GM12878 (cell line): Measurements from ENCODE around the gene RP2. TPM values are rescaled to one million over a fixed set of nuclear protein-coding genes. Genes with fewer than 3 reads are reported as not detected.

Experiments used
- ASH2L ChIP-seq: fragments of 300-600, 200-600 bp; sonication (generic); IDR thresholded peaks from 2 replicates; pipeline ENCODE4 v1.6.1; 2017; ENCODE audit warnings: low read depth, mild to moderate bottlenecking, borderline replicate concordance
- BMI1 ChIP-seq: fragments of 450-650 bp; IDR thresholded peaks from 2 replicates; pipeline ENCODE4 v1.6.1; 2016; ENCODE audit warnings: mild to moderate bottlenecking, moderate library complexity, borderline replicate concordance
- E2F4 ChIP-seq: IDR thresholded peaks from 2 replicates; pipeline ENCODE4 v1.6.1; 2012; ENCODE audit warnings: low read depth, low read length, improper control_type of control experiment
- EGR1 ChIP-seq, 2 experiments: IDR thresholded peaks; 1 replicate in 1 of 2; 2 replicates in 1 of 2; pipeline ENCODE4 v1.6.1; 2011 to 2012; ENCODE audit warnings: low read depth in 2 of 2, low read length in 2 of 2, borderline replicate concordance in 1 of 2, mild to moderate bottlenecking in 1 of 2, moderate library complexity in 1 of 2
- FOS ChIP-seq: IDR thresholded peaks from 3 replicates; pipeline ENCODE4 v1.6.1; 2011; ENCODE audit warnings: borderline replicate concordance; ENCODE audit not compliant: insufficient read length; ENCODE audit errors: extremely low read depth
- GATAD2B ChIP-seq: fragments of 450-650 bp; conservative IDR thresholded peaks from 2 replicates; pipeline ENCODE4 v1.6.1; 2017; ENCODE audit warnings: low read depth, mild to moderate bottlenecking, moderate library complexity
- KDM1A ChIP-seq: fragments of 200-600 bp; sonication (generic); IDR thresholded peaks from 2 replicates; pipeline ENCODE4 v1.6.1; 2016; ENCODE audit warnings: borderline replicate concordance
- MEF2B ChIP-seq: fragments of 450-650 bp; IDR thresholded peaks from 2 replicates; pipeline ENCODE4 v1.6.1; 2018; ENCODE audit warnings: mild to moderate bottlenecking, moderate library complexity; ENCODE audit not compliant: partially characterized antibody, poor library complexity, severe bottlenecking
- MLLT1 ChIP-seq: fragments of 450-650 bp; IDR thresholded peaks from 2 replicates; pipeline ENCODE4 v1.6.1; 2016; ENCODE audit warnings: mild to moderate bottlenecking
- MXI1 ChIP-seq: fragments of 150-350 bp; IDR thresholded peaks from 2 replicates; pipeline ENCODE4 v1.6.1; 2011; ENCODE audit warnings: low read depth, mild to moderate bottlenecking, inconsistent platforms, low read length, improper control_type of control experiment
- NFYB ChIP-seq: IDR thresholded peaks from 2 replicates; pipeline ENCODE4 v1.6.1; 2011; ENCODE audit warnings: low read depth, mild to moderate bottlenecking, low read length, improper control_type of control experiment, moderate library complexity; ENCODE audit not compliant: insufficient read depth
- NR2C2 ChIP-seq: IDR thresholded peaks from 2 replicates; pipeline ENCODE4 v1.6.1; 2011; ENCODE audit warnings: borderline replicate concordance, low read depth; ENCODE audit not compliant: control insufficient read depth, insufficient read length
- PKNOX1 ChIP-seq: fragments of 450-650 bp; IDR thresholded peaks from 2 replicates; pipeline ENCODE4 v1.6.1; 2016; ENCODE audit warnings: mild to moderate bottlenecking
- PRDM15 ChIP-seq: fragments of 450-650 bp; formaldehyde crosslinking; IDR thresholded peaks from 2 replicates; pipeline ENCODE4 v1.4.0; 2020; ENCODE audit warnings: mild to moderate bottlenecking, moderate library complexity
- RFX5 ChIP-seq: IDR thresholded peaks from 2 replicates; pipeline ENCODE4 v1.6.1; 2011; ENCODE audit warnings: low read depth, low read length, improper control_type of control experiment
- SIN3A ChIP-seq: IDR thresholded peaks from 2 replicates; pipeline ENCODE4 v1.6.1; 2012; ENCODE audit warnings: low read depth, low read length, improper control_type of control experiment
- SMAD5 ChIP-seq: IDR thresholded peaks from 2 replicates; pipeline ENCODE4 v1.6.1; 2016; ENCODE audit warnings: antibody characterized with exemption, low read depth
- SP1 ChIP-seq: IDR thresholded peaks from one replicate; pipeline ENCODE4 v1.6.1; 2011; ENCODE audit warnings: low read depth, low read length
- SPI1 ChIP-seq: IDR thresholded peaks from 2 replicates; pipeline ENCODE4 v1.6.1; 2011; ENCODE audit warnings: low read depth, mild to moderate bottlenecking, low read length, moderate library complexity, borderline replicate concordance; ENCODE audit not compliant: insufficient read depth
- TBL1XR1 ChIP-seq: IDR thresholded peaks from 2 replicates; pipeline ENCODE4 v1.6.1; 2012; ENCODE audit warnings: low read depth, low read length, improper control_type of control experiment
- polyA plus RNA-seq, 11 experiments: library from polyadenylated mRNA; depleted of rRNA in 4 of 11; unstranded in 6 of 11; stranded (reverse) in 5 of 11; fragments of >200 nt; fragmentation: Nextera tagmentation in 4 of 11; fragmentation: Illumina TruSeq in 1 of 11; extraction: Ambion mirVana in 4 of 11; extraction: Trizol in 1 of 11; gene quantifications; 1 replicate in 1 of 11; 2 replicates in 10 of 11; pipeline versions ENCODE4 v1.2.1 to v1.2.3, GENCODE V29; 2011 to 2016; ENCODE audit warnings: inconsistent platforms in 2 of 11, missing spikeins in 2 of 11, low read depth in 1 of 11
- total RNA-seq, 4 experiments: library from RNA; depleted of rRNA in 3 of 4; stranded (reverse); fragments of >200 nt in 3 of 4; fragmentation: Illumina TruSeq in 1 of 4; extraction: Trizol in 1 of 4; gene quantifications; 2 replicates each; pipeline versions ENCODE4 v1.2.1 to v1.2.3, GENCODE V29; 2013 to 2021

The RP2 gene
- total and polyA plus RNA-seq, 10 of the 15 experiments (the other 5 are each of a cell fraction or from before 2014, with no cell fraction given), result 3.5 to 11.0 (median 5.7) TPM

- TF ChIP-seq MLLT1 (peak; percentile 82), TBL1XR1 (no peak), EGR1 (IDR thresholded peaks at IDR 0.05; ENCODE audit: borderline replicate concordance in 1 of 2, low read depth in 2 of 2, low read length in 2 of 2) (no peak), ASH2L (no peak), MXI1 (peak; percentile 74), KDM1A (no peak), RFX5 (peak; percentile 53; the same call in 1 of the 2 replicates), MEF2B (peak; percentile 50), FOS (peak; percentile 54), PRDM15 (CRISPR knock-in tag) (no peak), NFYB (peak; percentile 86), BMI1 (peak; percentile 89), E2F4 (0 out of 2 replicates have a peak, but pooled peaks have one; percentile 29), SPI1 (peak; percentile 86), SMAD5 (no peak), NR2C2 (no peak), SIN3A (no peak), GATAD2B (0 out of 2 replicates have a peak, but pooled peaks have one; percentile 32), PKNOX1 (peak; percentile 75), SP1 (peak; percentile 91)
These were observed at the start of gene RP2 (continued) for GRCh38 chrX:46836701-46837557.
